ENCODE data around the gene LRIT2. TPM values are rescaled to one million over a fixed set of nuclear protein-coding genes. Genes with fewer than 3 reads are reported as not detected.
A peak's percentile ranks its signal among the peaks of the same experiment; 100 is the strongest.

LRIT2 gene
- total and polyA plus RNA-seq, 12 donors = not detected

GRCh38 chr10:84247496-84247895 lies 22.2 kb upstream of the LRIT2 start:
- no peak overlapping the region for H3K4me3 ChIP-seq
- no peak for TF ChIP-seq CTCF (IDR thresholded peaks at IDR 0.05)
- no peak for TF ChIP-seq POLR2A (IDR thresholded peaks at IDR 0.05)
- peak in 1 of 7 donors; percentile 33 for DNase-seq
- no peaks in the 10 kb centered on the region for H3K4me1 ChIP-seq (replicated peaks in 1 of 2)
- intact Hi-C loops (cut with DNase I) = no loop called here
- H3K27ac ChIP-seq = no peak overlapping the region
- H3K27me3 ChIP-seq = no peaks in the 10 kb centered on the region
- WGBS, 4 donors = 76 to 87% (median 83%) methylated on average over 5 to 6 of the region's 6 CpGs
- H3K36me3 ChIP-seq (replicated peaks in 1 of 2) = no peaks in the 10 kb centered on the region
- no peaks in the 10 kb centered on the region for H3K9me3 ChIP-seq (replicated peaks in 1 of 3)

- intact Hi-C loops (cut with DNase I) = no loop called here
- Histone ChIP-seq H3K4me3 (no peak within 1 kb of the TSS), H3K9me3 (replicated peaks in 1 of 3) (no peaks in the 10 kb centered on the region), H3K36me3 (replicated peaks in 1 of 2) (no peaks in the 10 kb centered on the region), H3K4me1 (replicated peaks in 1 of 2) (no peaks in the 10 kb centered on the region), H3K27ac (no peak within 1 kb of the TSS), H3K27me3 (no peaks in the 10 kb centered on the region)
- TF ChIP-seq CTCF (IDR thresholded peaks at IDR 0.05) (no peak), POLR2A (IDR thresholded peaks at IDR 0.05) (no peak)
- no peak for DNase-seq
- WGBS, 4 donors = 67 to 70% (median 68%) methylated on average over 6 to 9 of the region's 9 CpGs
Observed at GRCh38 chr10:84244651-84245270, 19.4 kb upstream of the LRIT2 start, which contains the start of gene RGR. Gene RGR, plus strand, starts transcription at chr10:84245053. Its CDS starts 38 bp downstream, at chr10:84245091.

- H3K4me3 ChIP-seq = no peak overlapping the region
- H3K4me1 ChIP-seq (replicated peaks in 1 of 2) = no peaks in the 10 kb centered on the region
- no peak overlapping the region for H3K27ac ChIP-seq
- H3K36me3 ChIP-seq (replicated peaks in 1 of 2) = no peaks in the 10 kb centered on the region
- H3K27me3 ChIP-seq = no peaks in the 10 kb centered on the region
- intact Hi-C loops (cut with DNase I) = no loop called here
- DNase-seq = no peak
- WGBS, 4 donors = 88 to 100% (median 96%) methylated on average over 3 of the region's 3 CpGs
- TF ChIP-seq POLR2A (IDR thresholded peaks at IDR 0.05) = no peak
- TF ChIP-seq CTCF (IDR thresholded peaks at IDR 0.05) = no peak
- H3K9me3 ChIP-seq (replicated peaks in 1 of 3) = no peaks in the 10 kb centered on the region
Observed at GRCh38 chr10:84243759-84244158, 18.4 kb upstream of the LRIT2 start.

GRCh38 chr10:84241185-84241790 lies 15.9 kb upstream of the LRIT2 start, which contains the start of gene LRIT1:
Gene LRIT1, minus strand, starts transcription at chr10:84241546. Its CDS starts 107 bp downstream, at chr10:84241439.
- no peaks in the 10 kb centered on the region for H3K36me3 ChIP-seq (replicated peaks in 1 of 2)
- WGBS, 4 donors = 86 to 92% (median 90%) methylated on average over 7 to 13 of the region's 13 CpGs
- H3K4me3 ChIP-seq = no peak within 1 kb of the TSS
- no peaks in the 10 kb centered on the region for H3K9me3 ChIP-seq (replicated peaks in 1 of 3)
- intact Hi-C loops (cut with DNase I) = no loop called here
- no peak for TF ChIP-seq POLR2A (IDR thresholded peaks at IDR 0.05)
- no peak for TF ChIP-seq CTCF (IDR thresholded peaks at IDR 0.05)
- H3K27ac ChIP-seq = no peak within 1 kb of the TSS
- no peaks in the 10 kb centered on the region for H3K4me1 ChIP-seq (replicated peaks in 1 of 2)
- no peak for DNase-seq
- H3K27me3 ChIP-seq = no peaks in the 10 kb centered on the region

Data from adrenal gland (tissue), 12 donors.